ENCODE results near the gene GOLGA8T.
"Not testable (repeated sequence)": the region's sequence is repeated elsewhere in the genome, so short reads cannot be mapped to it uniquely, and the experiment has no call there.

The GOLGA8T gene

DNA sequence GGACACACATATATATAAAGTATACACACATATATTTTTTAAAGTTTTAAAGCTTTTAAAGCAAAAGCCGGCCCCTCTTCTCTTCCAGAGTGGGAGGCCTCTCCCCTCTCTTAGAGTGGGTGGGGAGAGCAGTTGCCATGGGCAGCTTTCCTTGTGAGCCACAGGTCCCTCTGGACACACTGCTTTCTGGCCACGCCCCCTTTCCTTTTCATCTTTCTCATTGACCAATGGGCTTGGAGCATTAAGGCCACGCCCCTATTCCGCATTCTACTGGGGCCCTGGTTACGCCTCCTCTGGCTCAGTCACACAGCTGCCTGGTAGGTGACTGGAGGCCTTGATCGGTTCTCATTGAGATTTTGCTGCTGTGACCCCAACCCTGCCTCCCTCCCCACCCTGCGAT lies at the start of gene GOLGA8T:
Gene GOLGA8T (plus strand): TSS at position 301 of the 400 bp plus-strand sequence. CDS start 98 bp downstream, at position 399.
- DNase-seq, result not testable (repeated sequence)

- not testable (repeated sequence) for DNase-seq
These were observed 37.0 kb upstream of the GOLGA8T start for GRCh38 chr15:30097827-30098226.

DNA sequence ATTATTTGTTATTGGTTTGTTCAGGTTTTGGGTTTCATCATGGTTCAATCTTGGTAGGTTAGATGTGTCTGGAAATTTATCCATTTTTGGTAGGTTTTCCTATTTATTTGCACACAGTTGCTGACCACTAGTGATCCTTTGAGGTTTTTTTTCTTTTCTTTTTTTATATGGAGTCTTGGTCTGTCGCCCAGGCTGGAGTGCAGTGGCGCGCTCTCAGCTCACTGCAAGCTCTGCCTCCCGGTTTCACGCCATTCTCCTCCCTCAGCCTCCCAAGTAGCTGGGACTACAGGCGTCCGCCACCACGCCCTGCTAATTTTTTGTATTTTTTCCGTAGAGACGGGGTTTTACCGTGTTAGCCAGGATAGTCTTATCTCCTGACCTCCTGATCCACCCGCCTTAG lies 32.0 kb upstream of the GOLGA8T start:
- DNase-seq, result not testable (repeated sequence)

GRCh38 chr15:30103941-30104507 lies 30.8 kb upstream of the GOLGA8T start:
- DNase-seq, result not testable (repeated sequence)

GRCh38 chr15:30110591-30110990 lies 24.3 kb upstream of the GOLGA8T start:
- not testable (repeated sequence) for DNase-seq

- DNase-seq, result not testable (repeated sequence)
These were observed 4.8 kb upstream of the GOLGA8T start for GRCh38 chr15:30130066-30130465.

GRCh38 chr15:30143246-30143645 lies 8.4 kb downstream of the GOLGA8T start:
- not testable (repeated sequence) for DNase-seq

GRCh38 chr15:30149891-30150290 lies 15.0 kb downstream of the GOLGA8T start:
- not testable (repeated sequence) for DNase-seq

- not testable (repeated sequence) for DNase-seq
These were observed 27.9 kb downstream of the GOLGA8T start for GRCh38 chr15:30162479-30163357.

- DNase-seq, result not testable (repeated sequence)
These were observed 28.9 kb downstream of the GOLGA8T start for GRCh38 chr15:30163759-30164158.

- DNase-seq, result not testable (repeated sequence)
These were observed 29.4 kb downstream of the GOLGA8T start for GRCh38 chr15:30164257-30164656.

DNA sequence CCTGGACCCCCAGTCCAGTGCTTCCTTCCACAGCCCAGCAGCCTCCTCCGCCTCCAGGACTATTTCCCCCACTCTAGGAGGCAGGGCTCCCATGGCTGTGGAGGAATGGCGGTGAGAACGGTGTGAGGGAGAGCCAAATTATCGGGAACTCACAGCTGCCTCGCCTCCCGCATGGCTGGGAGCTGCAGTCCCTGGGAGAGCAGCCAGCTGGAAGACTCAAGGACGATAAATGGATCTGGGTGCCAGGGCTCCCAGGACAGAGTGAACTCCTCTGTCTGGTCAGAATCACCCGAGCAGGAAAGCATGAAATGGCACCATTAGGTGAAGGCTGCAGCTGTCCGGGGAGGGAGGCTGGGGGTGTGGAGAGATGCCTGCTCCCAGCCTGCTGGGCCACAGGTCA lies 32.6 kb downstream of the GOLGA8T start:
- DNase-seq, result not testable (repeated sequence)

GRCh38 chr15:30167886-30168285 lies 33.0 kb downstream of the GOLGA8T start:
- DNase-seq, result not testable (repeated sequence)

DNA sequence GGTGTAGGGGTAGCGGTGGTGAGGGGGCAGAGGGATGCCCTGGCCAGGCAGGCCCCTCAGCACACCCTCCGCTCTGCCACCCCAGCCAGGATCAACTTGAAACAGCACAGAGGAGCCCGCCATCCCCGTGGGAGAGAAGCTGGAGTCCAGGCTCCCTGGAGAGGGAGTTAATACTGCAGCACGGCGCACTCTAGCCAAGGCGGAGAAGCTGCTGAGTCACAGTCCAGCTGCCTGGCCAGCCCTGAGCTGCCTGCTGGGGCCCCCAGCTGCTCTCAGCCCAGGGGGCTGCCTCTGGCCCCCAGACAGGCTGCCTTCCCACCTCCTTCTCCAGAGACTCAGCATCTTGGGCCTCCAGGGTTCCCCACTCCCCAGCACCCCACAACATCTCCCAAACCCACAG lies 36.6 kb downstream of the GOLGA8T start:
- DNase-seq, result not testable (repeated sequence)

DNA sequence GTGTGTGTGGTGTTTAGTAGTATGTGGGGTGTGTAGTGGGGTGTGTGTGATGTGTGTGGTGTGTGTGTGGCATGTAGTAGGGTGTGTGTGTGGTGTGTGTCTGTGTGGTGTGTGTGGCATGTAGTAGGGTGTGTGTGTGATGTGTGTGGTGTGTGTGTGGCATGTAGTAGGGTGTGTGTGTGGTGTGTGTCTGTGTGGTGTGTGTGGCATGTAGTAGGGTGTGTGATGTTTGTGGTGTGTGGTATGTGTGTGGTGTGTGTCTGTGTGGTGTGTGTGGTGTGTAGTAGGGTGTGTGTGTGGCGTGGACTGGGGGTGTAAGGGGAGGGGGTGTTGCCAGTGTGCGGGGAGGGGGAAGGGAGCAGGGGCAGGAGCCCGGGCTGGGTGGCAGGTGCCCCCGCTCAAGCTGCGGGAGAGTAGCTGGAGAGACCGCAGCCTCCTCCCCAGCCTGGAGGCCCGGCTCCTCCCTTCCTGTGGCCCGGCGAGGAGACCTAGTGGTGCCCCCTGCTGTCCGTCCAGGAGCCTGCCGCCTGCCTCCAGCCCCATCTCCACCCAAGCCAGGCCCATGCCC lies 38.3 kb downstream of the GOLGA8T start:
- DNase-seq, result not testable (repeated sequence)

DNA sequence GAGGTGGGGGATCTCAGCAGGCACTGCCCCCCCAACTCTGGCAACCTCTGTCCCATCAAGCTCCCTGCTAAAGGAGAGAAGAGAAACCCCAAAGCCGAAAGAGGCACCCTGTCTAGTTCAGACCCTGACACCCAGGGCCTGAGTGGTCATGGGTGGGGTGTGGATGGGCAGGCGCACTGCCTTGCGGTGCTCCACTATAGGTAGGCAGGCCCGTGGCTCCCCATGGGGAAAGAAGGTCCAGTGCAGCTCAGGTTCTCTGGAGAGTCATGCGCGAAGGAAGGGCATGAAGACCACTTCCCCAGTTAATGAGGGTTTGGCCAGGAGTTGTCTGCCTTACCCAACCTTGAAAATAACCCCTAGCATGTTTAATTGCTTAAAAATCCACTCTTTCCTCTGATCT lies 40.4 kb downstream of the GOLGA8T start:
- not testable (repeated sequence) for DNase-seq

DNA sequence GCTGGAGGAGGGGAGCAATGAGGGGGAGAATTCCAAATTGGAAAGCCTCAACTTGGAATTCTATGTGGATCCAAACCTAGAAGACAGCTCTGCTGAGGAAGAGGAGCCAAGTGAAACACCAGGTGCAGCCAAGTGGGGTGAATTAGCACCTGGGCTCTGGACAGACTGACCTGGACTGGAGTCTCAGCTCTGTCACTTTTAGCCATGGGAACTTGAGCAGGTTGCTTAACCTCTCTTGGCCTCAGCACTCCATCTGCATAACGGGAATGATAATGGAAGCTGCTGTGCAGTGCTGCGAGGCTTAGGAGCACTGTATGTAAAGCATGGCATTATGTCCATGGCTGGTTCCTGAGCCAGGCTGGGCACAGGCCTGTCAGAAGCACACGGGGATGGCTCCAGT lies 41.8 kb downstream of the GOLGA8T start:
- DNase-seq, result not testable (repeated sequence)

GRCh38 chr15:30179814-30180213 lies 45.0 kb downstream of the GOLGA8T start:
- DNase-seq, result not testable (repeated sequence)

DNA sequence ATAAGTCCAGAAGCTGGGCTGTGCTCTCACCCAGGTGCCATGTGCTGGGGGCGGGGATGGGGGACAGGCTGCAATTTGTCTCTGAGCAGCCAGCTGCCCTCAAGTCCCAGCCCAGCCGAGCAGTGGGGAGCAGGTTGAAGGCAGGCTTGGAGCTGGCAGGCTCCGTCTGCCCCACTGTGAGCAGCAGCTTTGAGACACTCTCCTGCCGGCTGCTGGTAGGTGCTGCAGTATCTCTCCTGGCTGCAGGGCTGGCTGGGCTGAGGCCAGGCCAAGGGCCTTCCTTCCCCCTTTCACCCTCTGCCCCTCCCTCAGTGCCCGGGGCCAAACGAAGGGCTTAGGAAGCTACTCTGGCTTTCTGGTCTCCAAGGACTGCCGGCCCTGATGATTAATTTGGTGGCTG lies 50.6 kb downstream of the GOLGA8T start:
- not testable (repeated sequence) for DNase-seq

DNA sequence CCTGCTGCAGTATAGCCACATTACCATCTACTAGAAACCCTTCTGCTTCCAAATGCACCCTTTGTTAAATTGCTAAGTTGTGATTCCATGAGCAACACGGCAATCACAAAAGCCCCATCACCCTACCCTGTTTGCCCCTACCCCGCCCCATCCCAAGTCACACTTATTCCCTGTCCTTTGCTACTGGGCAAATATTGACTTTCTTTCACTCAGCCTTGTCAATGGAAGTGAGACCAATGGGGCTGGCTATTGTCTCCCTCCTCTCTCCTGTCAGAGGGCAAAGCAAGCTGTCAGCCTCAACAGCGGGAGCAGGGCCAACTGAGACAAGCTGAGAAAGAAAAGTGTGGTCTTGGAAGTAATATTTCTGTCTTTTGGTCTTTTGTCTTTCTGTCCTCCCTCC lies 52.6 kb downstream of the GOLGA8T start:
- not testable (repeated sequence) for DNase-seq

- DNase-seq, result not testable (repeated sequence)
These were observed 54.9 kb downstream of the GOLGA8T start for GRCh38 chr15:30189754-30190153.

- not testable (repeated sequence) for DNase-seq
These were observed 56.3 kb downstream of the GOLGA8T start for GRCh38 chr15:30191143-30191542.

DNA sequence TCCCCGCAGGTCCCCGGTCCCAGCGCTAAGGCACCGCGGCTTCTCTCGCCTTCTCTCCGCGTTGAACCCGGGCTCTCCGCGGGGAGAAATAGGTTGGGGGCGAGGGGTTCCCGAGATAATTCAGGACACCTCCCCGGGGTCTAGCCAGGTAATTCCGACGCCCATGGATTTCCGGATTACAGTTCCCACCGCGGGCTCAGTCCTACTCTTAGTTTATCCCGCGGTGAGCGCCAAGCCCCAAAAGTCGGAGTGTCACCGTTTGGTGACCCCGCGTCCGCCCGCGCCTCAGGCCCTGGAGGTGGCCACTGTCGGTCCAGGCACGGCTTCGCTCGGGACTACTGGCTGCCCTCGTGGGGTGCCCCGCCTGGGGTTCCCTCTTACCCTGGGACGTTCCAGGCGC lies 56.8 kb downstream of the GOLGA8T start:
- DNase-seq, result not testable (repeated sequence)
